ENCODE data around the gene NFATC3.

DNA sequence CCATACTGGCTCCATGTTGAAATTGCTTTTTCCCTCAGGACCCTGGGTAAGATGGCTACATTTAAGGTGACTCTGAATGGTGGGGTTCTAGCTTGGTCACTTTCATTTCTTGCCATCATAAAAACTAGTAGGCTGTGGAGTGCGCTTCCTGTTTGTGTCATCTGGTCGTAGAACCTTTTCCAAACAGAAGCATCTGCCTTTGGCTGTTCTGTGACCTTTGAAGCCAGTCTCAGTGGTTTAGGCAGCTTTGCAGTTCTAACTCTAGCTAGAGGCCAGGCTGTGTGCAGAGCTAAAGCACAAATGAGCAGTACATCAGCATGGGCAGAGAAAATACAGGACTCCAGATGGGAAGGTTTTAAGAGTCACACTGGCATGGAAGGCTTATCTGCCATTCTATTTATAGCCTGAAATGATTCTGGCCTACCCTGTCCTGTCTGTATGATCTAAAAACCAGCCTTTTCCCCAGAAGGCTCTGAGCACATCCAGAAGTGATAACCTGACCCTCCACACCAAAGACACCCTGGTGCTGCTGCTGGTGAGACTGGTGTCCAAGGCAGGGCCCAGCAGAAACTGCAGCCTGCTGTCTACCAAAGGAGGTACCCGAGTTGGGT lies 142.1 kb downstream of the NFATC3 start:
- TF ChIP-seq, protein P1, sequence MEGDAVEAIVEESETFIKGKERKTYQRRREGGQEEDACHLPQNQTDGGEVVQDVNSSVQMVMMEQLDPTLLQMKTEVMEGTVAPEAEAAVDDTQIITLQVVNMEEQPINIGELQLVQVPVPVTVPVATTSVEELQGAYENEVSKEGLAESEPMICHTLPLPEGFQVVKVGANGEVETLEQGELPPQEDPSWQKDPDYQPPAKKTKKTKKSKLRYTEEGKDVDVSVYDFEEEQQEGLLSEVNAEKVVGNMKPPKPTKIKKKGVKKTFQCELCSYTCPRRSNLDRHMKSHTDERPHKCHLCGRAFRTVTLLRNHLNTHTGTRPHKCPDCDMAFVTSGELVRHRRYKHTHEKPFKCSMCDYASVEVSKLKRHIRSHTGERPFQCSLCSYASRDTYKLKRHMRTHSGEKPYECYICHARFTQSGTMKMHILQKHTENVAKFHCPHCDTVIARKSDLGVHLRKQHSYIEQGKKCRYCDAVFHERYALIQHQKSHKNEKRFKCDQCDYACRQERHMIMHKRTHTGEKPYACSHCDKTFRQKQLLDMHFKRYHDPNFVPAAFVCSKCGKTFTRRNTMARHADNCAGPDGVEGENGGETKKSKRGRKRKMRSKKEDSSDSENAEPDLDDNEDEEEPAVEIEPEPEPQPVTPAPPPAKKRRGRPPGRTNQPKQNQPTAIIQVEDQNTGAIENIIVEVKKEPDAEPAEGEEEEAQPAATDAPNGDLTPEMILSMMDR (IDR thresholded peaks at IDR 0.05; ENCODE audit: insufficient read depth, low read length) = no peak
- TF ChIP-seq, protein P2, sequence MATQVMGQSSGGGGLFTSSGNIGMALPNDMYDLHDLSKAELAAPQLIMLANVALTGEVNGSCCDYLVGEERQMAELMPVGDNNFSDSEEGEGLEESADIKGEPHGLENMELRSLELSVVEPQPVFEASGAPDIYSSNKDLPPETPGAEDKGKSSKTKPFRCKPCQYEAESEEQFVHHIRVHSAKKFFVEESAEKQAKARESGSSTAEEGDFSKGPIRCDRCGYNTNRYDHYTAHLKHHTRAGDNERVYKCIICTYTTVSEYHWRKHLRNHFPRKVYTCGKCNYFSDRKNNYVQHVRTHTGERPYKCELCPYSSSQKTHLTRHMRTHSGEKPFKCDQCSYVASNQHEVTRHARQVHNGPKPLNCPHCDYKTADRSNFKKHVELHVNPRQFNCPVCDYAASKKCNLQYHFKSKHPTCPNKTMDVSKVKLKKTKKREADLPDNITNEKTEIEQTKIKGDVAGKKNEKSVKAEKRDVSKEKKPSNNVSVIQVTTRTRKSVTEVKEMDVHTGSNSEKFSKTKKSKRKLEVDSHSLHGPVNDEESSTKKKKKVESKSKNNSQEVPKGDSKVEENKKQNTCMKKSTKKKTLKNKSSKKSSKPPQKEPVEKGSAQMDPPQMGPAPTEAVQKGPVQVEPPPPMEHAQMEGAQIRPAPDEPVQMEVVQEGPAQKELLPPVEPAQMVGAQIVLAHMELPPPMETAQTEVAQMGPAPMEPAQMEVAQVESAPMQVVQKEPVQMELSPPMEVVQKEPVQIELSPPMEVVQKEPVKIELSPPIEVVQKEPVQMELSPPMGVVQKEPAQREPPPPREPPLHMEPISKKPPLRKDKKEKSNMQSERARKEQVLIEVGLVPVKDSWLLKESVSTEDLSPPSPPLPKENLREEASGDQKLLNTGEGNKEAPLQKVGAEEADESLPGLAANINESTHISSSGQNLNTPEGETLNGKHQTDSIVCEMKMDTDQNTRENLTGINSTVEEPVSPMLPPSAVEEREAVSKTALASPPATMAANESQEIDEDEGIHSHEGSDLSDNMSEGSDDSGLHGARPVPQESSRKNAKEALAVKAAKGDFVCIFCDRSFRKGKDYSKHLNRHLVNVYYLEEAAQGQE (IDR thresholded peaks at IDR 0.05; ENCODE audit: insufficient replicate concordance, low read depth) = no peak

All from HL-60 (cell line).